Endothelial cell of umbilical vein (primary cell): ENCODE measurements around the gene INTS11. TPM values are rescaled to one million over a fixed set of nuclear protein-coding genes. Genes with fewer than 3 reads are reported as not detected.

ENCODE experiments used
- BruUV-seq: library from RNA; stranded (reverse); fragments of 400-500 nt; replicated peaks from 2 replicates; lab custom pipeline; 2021; lab: Mats Ljungman, UMichigan
- CTCF ChIA-PET: fragments of 300-600, 350-600 bp; sonication (Branson Sonifier 250); formaldehyde crosslinking; loops from one replicate; lab custom pipeline; 2021; ENCODE audit warnings: antibody characterized with exemption, inconsistent platforms; lab: Charles Lee
- POLR2A ChIA-PET: fragments of 300-600, 350-600 bp; sonication (Branson Sonifier 250); formaldehyde crosslinking; loops from one replicate; lab custom pipeline; 2021; ENCODE audit warnings: antibody characterized with exemption, inconsistent platforms; lab: Charles Lee
- DNase-seq: peaks from one replicate; pipeline ENCODE4 v3.0.0-alpha.2; 2011; ENCODE audit warnings: low read depth, low spot score
- FAIRE-seq: peaks from 2 replicates; lab custom pipeline; 2011; peaks lifted over from hg19 to GRCh38; lab: Jason Lieb, UNC
- H2AFZ ChIP-seq: 2 replicates; pipeline ENCODE4 v1.6.0; 2012; ENCODE audit warnings: low read depth, low read length, control low read depth, inconsistent platforms
- H3K27ac ChIP-seq: 2 replicates; pipeline ENCODE4 v1.5.1; 2011; ENCODE audit warnings: low read depth, mild to moderate bottlenecking, control low read depth, low read length, moderate library complexity; ENCODE audit not compliant: insufficient read depth
- H3K27me3 ChIP-seq, 2 experiments: 2 replicates each; pipeline versions ENCODE4 v1.6.0 to v1.6.1; 2011; ENCODE audit warnings: low read length in 2 of 2, mixed read lengths in 1 of 2; ENCODE audit not compliant: control insufficient read depth in 2 of 2, insufficient read depth in 2 of 2
- H3K36me3 ChIP-seq, 2 experiments: 2 replicates in 1 of 2; 3 replicates in 1 of 2; pipeline ENCODE4 v1.5.1; 2011; ENCODE audit warnings: low read length in 2 of 2, mild to moderate bottlenecking in 1 of 2, moderate library complexity in 1 of 2; ENCODE audit not compliant: control insufficient read depth in 2 of 2, insufficient read depth in 2 of 2; ENCODE audit errors: extremely low read depth in 1 of 2
- H3K4me1 ChIP-seq: 3 replicates; pipeline ENCODE4 v1.5.1; 2011; ENCODE audit warnings: mild to moderate bottlenecking, low read length; ENCODE audit not compliant: control insufficient read depth, insufficient read depth; ENCODE audit errors: extremely low read depth
- H3K4me2 ChIP-seq: 2 replicates; pipeline ENCODE4 v1.6.1; 2011; ENCODE audit warnings: low read length, control low read depth, mixed read lengths; ENCODE audit not compliant: insufficient read depth
- H3K4me3 ChIP-seq, 3 experiments: fragments of 200-600 bp in 1 of 3; sonication (generic), shearing (Covaris generic) in 1 of 3; replicated peaks in 1 of 3; 2 replicates each; pipeline ENCODE4 v1.5.1; 2011 to 2016; ENCODE audit warnings: control low read depth in 3 of 3, low read length in 3 of 3, mild to moderate bottlenecking in 2 of 3, inconsistent platforms in 1 of 3, low read depth in 1 of 3, moderate library complexity in 1 of 3; ENCODE audit not compliant: insufficient read depth in 1 of 3
- H3K79me2 ChIP-seq: 2 replicates; pipeline ENCODE4 v1.6.0; 2012; ENCODE audit warnings: low read length, inconsistent platforms; ENCODE audit not compliant: control insufficient read depth, insufficient read depth
- H3K9ac ChIP-seq: replicated peaks from 2 replicates; pipeline ENCODE3; 2011; ENCODE audit warnings: low read length, control low read depth; ENCODE audit not compliant: insufficient read depth; ENCODE audit errors: extremely low read depth
- H3K9me1 ChIP-seq: replicated peaks from 3 replicates; pipeline ENCODE4 v1.6.0; 2011; ENCODE audit warnings: mild to moderate bottlenecking, low read length; ENCODE audit not compliant: control insufficient read depth, insufficient read depth; ENCODE audit errors: extremely low read depth
- H3K9me3 ChIP-seq: replicated peaks from 2 replicates; pipeline ENCODE4 v1.5.1; 2012; ENCODE audit warnings: low read length, inconsistent platforms; ENCODE audit not compliant: control insufficient read depth, insufficient read depth
- H4K20me1 ChIP-seq: replicated peaks from 2 replicates; pipeline ENCODE3; 2011; ENCODE audit warnings: mild to moderate bottlenecking, low read length; ENCODE audit not compliant: control insufficient read depth, insufficient read depth; ENCODE audit errors: extremely low read depth
- CTCF ChIP-seq, 2 donors: IDR thresholded peaks; 1 replicate in 1 of 2; 2 replicates in 1 of 2; pipeline ENCODE4 v1.5.1; 2011; ENCODE audit warnings: low read length in 2 of 2, mild to moderate bottlenecking in 2 of 2, moderate library complexity in 2 of 2, control low read depth in 1 of 2, inconsistent platforms in 1 of 2, low read depth in 1 of 2; ENCODE audit not compliant: insufficient read depth in 1 of 2; ENCODE audit errors: extremely low read depth in 1 of 2
- EZH2 ChIP-seq: IDR thresholded peaks from 2 replicates; pipeline ENCODE4 v1.6.1; 2012; ENCODE audit warnings: borderline replicate concordance, low read depth, mild to moderate bottlenecking, moderate library complexity, low read length, inconsistent platforms; ENCODE audit not compliant: severe bottlenecking
- FOS ChIP-seq: IDR thresholded peaks from 2 replicates; pipeline ENCODE4 v1.6.1; 2011; ENCODE audit warnings: mild to moderate bottlenecking, low read length, moderate library complexity, borderline replicate concordance; ENCODE audit not compliant: insufficient read depth
- GATA2 ChIP-seq: IDR thresholded peaks from 2 replicates; pipeline ENCODE4 v1.7.0; 2011; ENCODE audit warnings: low read depth, mild to moderate bottlenecking, moderate library complexity, mixed read lengths, low read length; ENCODE audit not compliant: insufficient read length, insufficient read depth
- JUN ChIP-seq: IDR thresholded peaks from 2 replicates; pipeline ENCODE4 v1.6.1; 2011; ENCODE audit warnings: borderline replicate concordance, low read depth; ENCODE audit not compliant: insufficient read length, insufficient read depth
- MAX ChIP-seq: IDR thresholded peaks from 2 replicates; pipeline ENCODE4 v1.6.1; 2011; ENCODE audit not compliant: insufficient read depth, insufficient read length
- MYC ChIP-seq: IDR thresholded peaks from one replicate; pipeline ENCODE4 v1.6.1; 2011; ENCODE audit warnings: mild to moderate bottlenecking, low read depth, low read length
- POLR2A ChIP-seq: IDR thresholded peaks from 2 replicates; pipeline ENCODE4 v1.6.1; 2012; ENCODE audit warnings: low read depth, mild to moderate bottlenecking, control low read depth, low read length
- POLR2AphosphoS5 ChIP-seq: IDR thresholded peaks from 2 replicates; pipeline ENCODE4 v1.6.1; 2012; ENCODE audit warnings: low read depth, mild to moderate bottlenecking, control low read depth, low read length, moderate library complexity; ENCODE audit not compliant: insufficient read depth
- dilution Hi-C: fragments of 300-500 bp; cut with MboI; formaldehyde crosslinking; loops from one replicate; pipeline ENCODE4 v1.15.0; 2019; ENCODE audit warnings: low sequenced_read_pairs; ENCODE audit not compliant: extremely low pct_ligation_motif_present
- intact Hi-C: fragments of 100-400 bp; cut with micrococcal nuclease; formaldehyde crosslinking; loops from one replicate; pipeline ENCODE4 v1.10.0; 2022
- polyA plus RNA-seq, 4 experiments: library from polyadenylated mRNA; depleted of rRNA in 3 of 4; stranded (reverse) in 3 of 4; unstranded in 1 of 4; fragments of >200 nt; gene quantifications; 2 replicates each; pipeline versions ENCODE4 v1.2.1 to v1.2.3, GENCODE V29; 2011 to 2012; ENCODE audit warnings: missing spikeins in 1 of 4
- total RNA-seq: library from RNA; stranded (reverse); gene quantifications from 2 replicates; pipeline ENCODE4 v1.2.3, GENCODE V29; 2021

The INTS11 gene
- total and polyA plus RNA-seq, 2 donors (not counting 3 experiments of a cell fraction or from before 2014, with no cell fraction given), result 132 to 222 TPM

GRCh38 chr1:1307261-1307922 lies 17.1 kb downstream of the INTS11 start:
- H3K79me2 ChIP-seq, result no peaks in the 10 kb centered on the region
- peak overlapping the region; percentile 28 to 94 (median 66) for H3K4me3 ChIP-seq
- dilution Hi-C loops, result no loop called here
- peaks cover 0 to 15% of the 10 kb centered on the region in 2 experiments for H3K36me3 ChIP-seq
- H4K20me1 ChIP-seq, result no peaks in the 10 kb centered on the region
- DNase-seq (peak; percentile 16), FAIRE-seq (no peak)
- H3K4me1 ChIP-seq, result peaks cover 15% of the 10 kb centered on the region
- no peaks in the 10 kb centered on the region for H3K27me3 ChIP-seq
- no peak overlapping the region for H3K27ac ChIP-seq
- intact Hi-C loops, result loop anchor here (5.0 kb wide), 1 partner anchor 185 kb away; no protein-coding TSS in a partner anchor
- BruUV-seq, result no TSS peak
- no peaks in the 10 kb centered on the region for H3K9me1 ChIP-seq
- H3K4me2 ChIP-seq, result peak overlapping the region; percentile 21
- POLR2A ChIA-PET, result no interaction called here
- TF ChIP-seq EZH2 (no peak), FOS (no peak), POLR2AphosphoS5 (peak; percentile 1), GATA2 (no peak), CTCF (IDR thresholded peaks at IDR 0.05; ENCODE audit: extremely low read depth in 1 of 2, insufficient read depth in 1 of 2, low read depth in 1 of 2, low read length in 2 of 2) (no peak), MYC (no peak), MAX (no peak), POLR2A (peak; percentile 21), JUN (no peak)
- CTCF ChIA-PET, result no interaction called here
- no peaks in the 10 kb centered on the region for H3K9me3 ChIP-seq
- peak overlapping the region; percentile 54 for H3K9ac ChIP-seq
- peak overlapping the region; percentile 39 for H2AFZ ChIP-seq
